Right lobe of liver (tissue), 4 donors: Measurements from ENCODE around the gene EVL.

ENCODE experiments used
- CTCF ChIP-seq, 4 donors: fragments of 200-600 bp in 3 of 4; fragments of 450-650 bp in 1 of 4; IDR thresholded peaks; one replicate each; pipeline versions ENCODE4 v1.5.1 to v1.8.0; 2016 to 2022; ENCODE audit warnings: antibody characterized with exemption in 4 of 4, mild to moderate bottlenecking in 2 of 4
- POLR2A ChIP-seq: fragments of 450-650 bp; IDR thresholded peaks from one replicate; pipeline ENCODE4 v1.6.1; 2017; ENCODE audit warnings: antibody characterized with exemption, mild to moderate bottlenecking
- donor health status: DM: no; HTN: no; CAD: no.
- donor health status: DM: no; HTN: no; CAD: no.
- donor health status: DM: no; HTN: yes; CAD: no.

GRCh38 chr14:100143934-100144333, 78.7 kb downstream of the EVL start:
- TF ChIP-seq CTCF (IDR thresholded peaks at IDR 0.05) = no peak
- no peak for TF ChIP-seq POLR2A
